GM10248 (cell line): ENCODE data around the gene FOXR1.
A peak's percentile ranks its signal among the peaks of the same experiment; 100 is the strongest.

Experiments used
- CTCF ChIA-PET: fragments of 300-600 bp; sonication (Branson Sonifier 250); formaldehyde crosslinking; extraction: SDS; loops from one replicate; lab custom pipeline; 2021; ENCODE audit warnings: antibody characterized with exemption; lab: Yijun Ruan, JAX
- POLR2A ChIA-PET: fragments of 350-650 bp; sonication (Branson Sonifier 250); formaldehyde crosslinking; extraction: SDS; loops from one replicate; lab custom pipeline; 2020; ENCODE audit warnings: antibody characterized with exemption; lab: Yijun Ruan, JAX
- DNase-seq: peaks from one replicate; pipeline ENCODE4 v3.0.0; 2012; ENCODE audit errors: extremely low spot score
- CTCF ChIP-seq: IDR thresholded peaks from 2 replicates; pipeline ENCODE4 v1.5.1; 2012; ENCODE audit warnings: mild to moderate bottlenecking, low read depth; ENCODE audit errors: extremely low read depth, missing control alignments, control extremely low read depth

The FOXR1 gene

DNA sequence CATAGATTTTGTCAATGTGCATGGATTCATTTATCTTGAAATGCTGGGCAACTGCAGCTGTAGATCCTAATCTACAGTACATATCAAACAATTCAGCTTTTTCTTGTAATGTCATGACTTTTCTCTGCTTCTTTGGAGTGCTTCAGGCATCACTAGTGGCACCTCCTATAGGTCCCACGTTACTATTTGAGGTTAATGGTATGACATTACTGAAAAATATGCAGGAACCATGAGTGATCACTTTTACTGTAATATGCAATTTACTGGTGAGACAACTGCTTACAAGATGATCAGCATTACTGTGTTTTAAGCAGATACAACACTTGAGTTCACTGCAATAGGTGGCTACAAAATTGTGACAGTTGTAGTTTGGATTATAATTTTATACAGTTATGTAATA is 29.3 kb downstream of the FOXR1 start:
- POLR2A ChIA-PET, result no interaction called here
- CTCF ChIA-PET, result interaction anchor here (1.3 to 1.6 kb wide), 2 partner anchors 12 to 17 kb away, joined by 3 read pairs; partner anchors contain the start of gene RPS25
- no peak for DNase-seq
- TF ChIP-seq CTCF, result no peak

DNA sequence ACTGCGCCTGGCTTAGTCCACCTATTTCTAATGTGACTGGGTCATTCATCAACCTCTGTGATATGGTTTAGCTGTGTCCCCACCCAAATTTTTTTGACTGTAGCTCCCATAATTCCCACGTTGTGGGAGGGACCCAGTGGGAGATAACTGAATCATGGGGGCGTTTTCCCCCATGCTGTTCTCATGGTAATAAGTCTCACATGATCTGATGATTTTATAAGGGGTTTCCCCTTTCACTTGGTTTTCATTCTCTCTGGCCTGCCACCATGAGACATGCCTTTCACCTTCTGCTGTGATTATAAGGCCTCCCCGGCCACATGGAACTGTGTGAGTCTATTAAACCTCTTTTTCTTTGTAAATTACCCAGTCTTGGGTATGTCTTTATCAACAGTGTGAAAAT is 35.1 kb downstream of the FOXR1 start:
- TF ChIP-seq CTCF, result no peak
- no peak for DNase-seq
- ChIA-PET CTCF (interaction anchor here (1.3 to 1.7 kb wide), 2 partner anchors 10 to 45 kb away, joined by 3 to 5 read pairs; no protein-coding TSS in a partner anchor), POLR2A (interaction anchor here (0.7 kb wide), 1 partner anchor 86 kb away, joined by 5 read pairs; no protein-coding TSS in a partner anchor)

GRCh38 chr11:119011476-119012053 is 40.0 kb downstream of the FOXR1 start:
- CTCF ChIA-PET, result no interaction called here
- no peak for DNase-seq
- no peak for TF ChIP-seq CTCF
- POLR2A ChIA-PET, result no interaction called here

- no peak for TF ChIP-seq CTCF
- no peak for DNase-seq
- ChIA-PET POLR2A (interaction anchor here (0.6 kb wide), 1 partner anchor 134 kb away, joined by 3 read pairs; no protein-coding TSS in a partner anchor), CTCF (interaction anchor here (1.7 kb wide), 1 partner anchor 12 kb away, joined by 3 read pairs; no protein-coding TSS in a partner anchor)
These were observed 41.1 kb downstream of the FOXR1 start for GRCh38 chr11:119012629-119013170.

DNA sequence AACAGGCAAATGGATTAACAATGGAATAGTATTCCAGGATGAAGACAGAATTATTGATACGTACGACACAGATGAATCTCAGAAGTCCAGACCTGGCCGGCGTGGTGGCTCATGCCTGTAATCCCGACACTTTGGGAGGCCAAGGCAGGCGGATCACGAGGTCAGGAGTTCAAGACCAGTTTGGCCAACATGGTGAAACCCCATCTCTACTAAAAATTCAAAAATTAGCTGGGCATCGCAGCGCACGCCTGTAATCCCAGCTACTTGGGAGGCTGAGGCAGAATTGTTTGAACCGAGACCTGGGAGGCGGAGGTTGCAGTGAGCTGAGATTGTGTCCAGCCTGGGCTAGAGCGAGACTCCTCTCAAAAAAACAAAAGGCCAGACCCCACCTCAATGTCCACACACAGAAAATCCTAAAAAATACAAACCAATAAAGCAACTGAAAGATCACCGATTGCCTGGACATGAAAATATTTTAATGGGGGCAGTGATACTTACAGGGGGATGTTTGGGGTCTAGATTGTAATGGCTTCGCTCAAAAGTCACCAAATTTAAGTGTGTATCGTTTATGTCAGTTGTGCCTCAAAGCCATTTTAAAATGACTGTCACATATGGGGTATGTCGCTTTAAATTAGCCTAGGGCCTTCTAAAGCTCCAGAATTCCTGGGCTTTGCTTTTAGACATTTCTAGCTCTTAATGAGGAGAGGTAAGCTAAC is 42.8 kb downstream of the FOXR1 start:
- TF ChIP-seq CTCF, result no peak
- POLR2A ChIA-PET, result interaction anchor here (0.6 to 1.2 kb wide), 2 partner anchors 10 to 30 kb away, joined by 4 read pairs; no protein-coding TSS in a partner anchor
- DNase-seq, result no peak

GRCh38 chr11:119015054-119015611 is 43.6 kb downstream of the FOXR1 start:
- no peak for DNase-seq
- ChIA-PET CTCF (interaction anchor here (1.2 to 2.0 kb wide), 3 partner anchors 85 to 308 kb away, joined by 3 to 4 read pairs (median 3); no protein-coding TSS in a partner anchor), POLR2A (interaction anchor here (0.6 to 1.2 kb wide), 2 partner anchors 10 to 11 kb away, joined by 4 to 9 read pairs; no protein-coding TSS in a partner anchor)
- peak; percentile 10 for TF ChIP-seq CTCF

More for the DNA sequence above, 42.8 kb downstream of the FOXR1 start:
- CTCF ChIA-PET, result interaction anchor here (1.2 to 2.0 kb wide), 3 partner anchors 14 to 309 kb away, joined by 3 to 4 read pairs (median 3); no protein-coding TSS in a partner anchor
